Bronchial epithelial cell (primary cell): ENCODE measurements around the gene SORCS2. TPM values are rescaled to one million over a fixed set of nuclear protein-coding genes. Genes with fewer than 3 reads are reported as not detected.

Experiments used
- DNase-seq: peaks from one replicate; pipeline ENCODE4 v3.0.0-alpha.2; 2010; ENCODE audit warnings: low read depth
- FAIRE-seq: peaks from 2 replicates; lab custom pipeline; 2011; peaks lifted over from hg19 to GRCh38; lab: Jason Lieb, UNC
- H3K27me3 ChIP-seq: 2 replicates; pipeline ENCODE4 v1.5.1; 2011; ENCODE audit warnings: low read length; ENCODE audit not compliant: control insufficient read depth, insufficient read depth
- H3K36me3 ChIP-seq: 2 replicates; pipeline ENCODE4 v1.5.1; 2011; ENCODE audit warnings: low read length; ENCODE audit not compliant: control insufficient read depth, insufficient read depth
- H3K4me3 ChIP-seq: 2 replicates; pipeline ENCODE4 v1.5.1; 2011; ENCODE audit warnings: mild to moderate bottlenecking, low read depth, low read length, control low read depth
- total RNA-seq: library from RNA; depleted of rRNA; stranded (reverse); fragments of >200 nt; gene quantifications from 2 replicates; pipeline ENCODE4 v1.2.1, GENCODE V29; 2014
- TF ChIP-seq, protein P1 (sequence below): IDR thresholded peaks from 2 replicates; pipeline ENCODE4 v1.5.1; 2011; ENCODE audit warnings: mild to moderate bottlenecking, moderate library complexity, low read length, control low read depth, inconsistent platforms; ENCODE audit not compliant: insufficient read depth, severe bottlenecking

The SORCS2 gene
- total RNA-seq, 1 donor from 2014 or later: under 0.01 TPM

DNA sequence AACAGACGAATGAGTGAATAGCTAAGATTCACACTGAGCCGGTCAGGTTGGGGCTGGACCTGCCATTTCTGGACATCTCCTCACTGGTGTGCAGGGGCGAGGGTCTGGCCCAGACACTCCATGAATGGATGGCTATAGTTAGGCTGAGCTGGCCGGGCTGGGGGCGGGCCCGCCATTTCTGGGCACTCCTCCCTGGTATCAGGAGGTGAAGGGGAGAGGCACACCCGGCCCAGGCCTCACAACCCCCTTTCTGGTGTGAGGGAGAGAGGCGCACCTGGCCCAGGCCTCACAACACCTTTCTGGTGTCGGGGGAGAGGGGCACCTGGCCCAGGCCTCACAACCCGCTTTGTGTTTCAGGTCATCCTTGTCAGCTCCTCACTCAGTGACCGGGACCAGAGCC is 445.6 kb downstream of the SORCS2 start:
- FAIRE-seq (no peak), DNase-seq (no peak)
- no peak overlapping the region for H3K4me3 ChIP-seq
- peaks cover 8% of the 10 kb centered on the region for H3K27me3 ChIP-seq
- TF ChIP-seq, protein P1, sequence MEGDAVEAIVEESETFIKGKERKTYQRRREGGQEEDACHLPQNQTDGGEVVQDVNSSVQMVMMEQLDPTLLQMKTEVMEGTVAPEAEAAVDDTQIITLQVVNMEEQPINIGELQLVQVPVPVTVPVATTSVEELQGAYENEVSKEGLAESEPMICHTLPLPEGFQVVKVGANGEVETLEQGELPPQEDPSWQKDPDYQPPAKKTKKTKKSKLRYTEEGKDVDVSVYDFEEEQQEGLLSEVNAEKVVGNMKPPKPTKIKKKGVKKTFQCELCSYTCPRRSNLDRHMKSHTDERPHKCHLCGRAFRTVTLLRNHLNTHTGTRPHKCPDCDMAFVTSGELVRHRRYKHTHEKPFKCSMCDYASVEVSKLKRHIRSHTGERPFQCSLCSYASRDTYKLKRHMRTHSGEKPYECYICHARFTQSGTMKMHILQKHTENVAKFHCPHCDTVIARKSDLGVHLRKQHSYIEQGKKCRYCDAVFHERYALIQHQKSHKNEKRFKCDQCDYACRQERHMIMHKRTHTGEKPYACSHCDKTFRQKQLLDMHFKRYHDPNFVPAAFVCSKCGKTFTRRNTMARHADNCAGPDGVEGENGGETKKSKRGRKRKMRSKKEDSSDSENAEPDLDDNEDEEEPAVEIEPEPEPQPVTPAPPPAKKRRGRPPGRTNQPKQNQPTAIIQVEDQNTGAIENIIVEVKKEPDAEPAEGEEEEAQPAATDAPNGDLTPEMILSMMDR: no peak
- no peaks in the 10 kb centered on the region for H3K36me3 ChIP-seq

DNA sequence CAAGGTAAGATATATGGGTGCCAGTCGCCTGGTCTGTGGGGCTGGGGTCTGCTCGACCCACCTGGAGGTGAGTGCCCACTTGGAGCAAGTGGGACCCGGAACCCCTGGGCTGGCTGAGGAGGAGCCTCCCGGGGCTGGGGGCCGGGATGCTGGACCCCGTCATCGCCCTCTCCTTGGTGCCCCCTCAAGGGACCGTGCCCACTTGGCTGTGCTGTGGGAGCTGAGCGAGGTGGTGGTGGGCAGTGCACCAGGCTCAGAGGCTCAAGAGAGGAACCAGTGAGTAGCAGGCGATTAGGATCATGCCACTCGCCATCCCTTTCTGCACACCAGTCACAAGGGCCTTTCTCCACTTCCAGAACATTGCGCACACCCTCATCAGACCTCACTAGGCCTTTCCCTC is 446.2 kb downstream of the SORCS2 start:
- DNase-seq (no peak), FAIRE-seq (no peak)
- TF ChIP-seq, protein P1: no peak

DNA sequence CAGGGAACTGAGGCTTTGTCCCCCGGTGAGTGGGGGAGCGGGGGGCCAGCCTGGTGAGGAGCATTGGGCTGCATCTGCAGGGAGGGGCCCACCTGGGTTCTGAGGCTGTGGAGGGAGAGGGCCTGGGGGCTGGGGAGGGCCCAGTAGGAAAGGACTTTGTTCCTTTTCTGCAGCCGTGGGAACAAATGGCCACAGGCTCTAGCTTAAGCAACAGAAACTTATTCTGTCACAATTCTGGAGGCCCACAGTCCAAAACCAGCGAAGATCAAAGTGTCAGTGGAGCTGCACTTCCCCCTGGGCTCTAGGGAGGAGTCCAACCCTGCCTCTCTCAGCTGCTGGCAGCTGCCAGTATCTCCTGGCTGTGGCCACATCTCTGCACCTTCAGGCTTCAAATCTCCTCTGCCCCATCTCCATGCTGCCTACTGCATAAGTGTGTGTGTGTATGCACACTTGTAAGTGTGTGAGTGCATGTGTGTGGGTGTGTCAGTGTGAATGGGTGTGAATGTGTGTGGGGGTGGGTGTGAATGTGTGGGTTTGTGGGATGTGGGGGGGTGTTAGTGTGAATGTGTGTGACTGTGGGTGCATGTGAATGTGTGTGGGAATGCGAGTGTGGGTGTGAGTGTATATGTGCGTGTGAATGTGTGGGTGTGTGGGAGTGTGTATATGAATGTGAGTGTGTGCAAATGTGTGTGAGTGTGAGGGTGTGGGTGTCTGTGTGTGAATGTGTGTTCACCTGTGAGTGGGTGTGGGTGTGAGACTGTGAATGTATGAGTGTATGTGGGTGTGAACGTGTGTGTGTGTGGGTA is 446.8 kb downstream of the SORCS2 start:
- no peak for DNase-seq
- Histone ChIP-seq H3K36me3 (no peaks in the 10 kb centered on the region), H3K4me3 (no peak overlapping the region), H3K27me3 (peaks cover 5% of the 10 kb centered on the region)
- TF ChIP-seq, protein P1: no peak
- FAIRE-seq: peak; percentile 58

More for the DNA sequence above, 446.2 kb downstream of the SORCS2 start:
- Histone ChIP-seq H3K27me3 (peaks cover 5% of the 10 kb centered on the region), H3K36me3 (no peaks in the 10 kb centered on the region), H3K4me3 (no peak overlapping the region)

DNA sequence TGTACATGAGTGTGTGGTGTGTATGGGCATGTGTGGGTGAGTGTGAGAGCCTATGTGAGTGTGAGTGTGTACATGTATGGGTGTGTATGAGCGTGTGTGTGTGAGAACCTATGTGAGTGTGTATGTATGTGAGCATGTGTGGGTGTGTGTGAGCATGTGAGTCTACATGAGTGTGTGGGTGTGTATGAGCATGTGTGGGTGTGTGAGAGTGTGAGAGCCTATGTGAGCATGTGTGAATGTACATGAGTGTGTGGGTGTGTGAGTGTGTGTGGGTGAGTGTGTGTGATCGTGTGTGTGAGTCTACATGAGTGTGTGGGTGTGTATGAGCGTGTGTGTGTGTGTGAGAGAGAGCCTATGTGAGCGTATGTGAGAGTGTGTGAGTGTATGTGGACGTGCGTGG is 447.8 kb downstream of the SORCS2 start:
- Histone ChIP-seq H3K27me3 (no peaks in the 10 kb centered on the region), H3K4me3 (no peak overlapping the region), H3K36me3 (no peaks in the 10 kb centered on the region)
- FAIRE-seq: peak; percentile 99
- no peak for DNase-seq
- TF ChIP-seq, protein P1: no peak

DNA sequence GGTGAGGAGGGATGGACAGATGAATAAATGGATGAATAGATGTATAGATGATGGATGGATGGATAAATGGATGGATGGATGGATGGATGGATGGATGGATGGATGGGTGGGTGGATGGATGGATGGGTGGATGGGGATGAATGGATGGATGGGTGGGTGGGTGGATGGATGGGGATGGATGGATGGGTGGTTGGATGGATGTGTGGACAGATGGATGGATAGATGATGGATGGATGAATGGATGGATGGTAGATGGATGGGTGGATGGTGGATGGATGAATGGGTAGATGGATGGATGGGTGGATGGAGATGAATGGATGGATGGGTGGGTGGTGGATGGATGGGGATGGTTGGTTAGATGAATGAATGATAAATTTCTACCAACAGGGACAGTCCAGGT is 449.4 kb downstream of the SORCS2 start:
- TF ChIP-seq, protein P1: no peak
- H3K27me3 ChIP-seq: no peaks in the 10 kb centered on the region
- FAIRE-seq: no peak
- H3K36me3 ChIP-seq: no peaks in the 10 kb centered on the region
- no peak for DNase-seq
- no peak overlapping the region for H3K4me3 ChIP-seq
